Posterior cingulate gyrus (tissue), 11 donors: ENCODE data around the gene ADRA2A.

ENCODE experiments used
- DNase-seq, 10 donors: peaks; one replicate each; pipeline versions ENCODE4 v3.0.0 to v3.0.0-alpha.2; 2020 to 2021; ENCODE audit warnings: mixed read lengths in 3 of 10
- intact Hi-C: fragments of 100-400 bp; cut with DNase I; formaldehyde crosslinking; loops from one replicate; pipeline ENCODE4 v1.15.1; 2023

ADRA2A gene

GRCh38 chr10:111107846-111108245 lies 31.0 kb downstream of the ADRA2A start:
- DNase-seq: no peak
- intact Hi-C loops: no loop called here

DNA sequence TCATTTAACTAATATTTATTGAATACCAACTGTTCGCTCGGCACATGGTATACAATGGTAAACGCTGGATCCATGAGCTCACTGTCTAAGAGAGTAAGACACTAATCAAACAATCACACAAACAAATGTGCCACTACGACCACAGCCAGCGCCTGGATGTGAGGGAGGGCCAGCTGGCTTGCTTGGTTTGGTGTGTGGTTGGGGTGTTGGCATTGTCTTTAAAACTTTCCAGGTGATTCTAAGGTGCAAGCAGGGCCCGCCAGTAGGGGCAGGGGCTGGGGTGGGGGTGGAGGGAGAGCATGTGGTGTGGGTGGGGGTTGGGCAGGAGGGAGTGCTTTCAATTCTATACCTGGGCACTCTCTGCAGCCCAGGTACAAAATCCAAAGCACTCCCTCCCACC lies 31.6 kb downstream of the ADRA2A start:
- intact Hi-C loops: no loop called here
- DNase-seq: no peak

GRCh38 chr10:111109501-111110242 lies 32.8 kb downstream of the ADRA2A start:
- DNase-seq: no peak
- intact Hi-C loops: no loop called here

- intact Hi-C loops: no loop called here
- no peak for DNase-seq
Observed at GRCh38 chr10:111110771-111111170, 33.9 kb downstream of the ADRA2A start.

- DNase-seq: no peak
- intact Hi-C loops: no loop called here
Observed at GRCh38 chr10:111112333-111112732, 35.5 kb downstream of the ADRA2A start.

GRCh38 chr10:111113238-111113960 lies 36.6 kb downstream of the ADRA2A start:
- DNase-seq: no peak
- intact Hi-C loops: no loop called here

GRCh38 chr10:111113961-111114757 lies 37.3 kb downstream of the ADRA2A start:
- peak in 3 of 10 donors; percentile 20 to 35 (median 26) for DNase-seq
- intact Hi-C loops: no loop called here

GRCh38 chr10:111114758-111115500 lies 38.1 kb downstream of the ADRA2A start:
- intact Hi-C loops: no loop called here
- no peak for DNase-seq

DNA sequence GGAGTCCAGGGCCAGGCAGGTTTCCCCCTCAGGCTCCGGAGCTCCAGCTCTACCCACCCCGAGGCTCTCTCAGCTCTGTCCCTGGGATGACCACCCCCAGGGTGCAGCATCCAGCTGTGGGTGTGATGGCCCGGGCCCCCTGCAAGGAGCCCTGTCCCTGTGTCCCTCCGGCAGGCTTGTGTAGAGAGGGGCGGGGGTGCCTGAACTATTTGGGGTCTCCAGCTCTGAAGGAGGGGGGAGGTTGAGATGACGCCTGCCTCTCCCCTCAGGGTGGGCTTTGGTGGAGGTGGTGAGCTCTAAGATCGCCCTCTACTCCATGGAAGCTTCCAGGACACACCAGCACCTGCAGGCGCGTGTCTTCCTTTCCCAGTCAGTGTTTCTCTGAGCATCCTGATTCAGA lies 39.4 kb downstream of the ADRA2A start:
- no peak for DNase-seq
- intact Hi-C loops: no loop called here

DNA sequence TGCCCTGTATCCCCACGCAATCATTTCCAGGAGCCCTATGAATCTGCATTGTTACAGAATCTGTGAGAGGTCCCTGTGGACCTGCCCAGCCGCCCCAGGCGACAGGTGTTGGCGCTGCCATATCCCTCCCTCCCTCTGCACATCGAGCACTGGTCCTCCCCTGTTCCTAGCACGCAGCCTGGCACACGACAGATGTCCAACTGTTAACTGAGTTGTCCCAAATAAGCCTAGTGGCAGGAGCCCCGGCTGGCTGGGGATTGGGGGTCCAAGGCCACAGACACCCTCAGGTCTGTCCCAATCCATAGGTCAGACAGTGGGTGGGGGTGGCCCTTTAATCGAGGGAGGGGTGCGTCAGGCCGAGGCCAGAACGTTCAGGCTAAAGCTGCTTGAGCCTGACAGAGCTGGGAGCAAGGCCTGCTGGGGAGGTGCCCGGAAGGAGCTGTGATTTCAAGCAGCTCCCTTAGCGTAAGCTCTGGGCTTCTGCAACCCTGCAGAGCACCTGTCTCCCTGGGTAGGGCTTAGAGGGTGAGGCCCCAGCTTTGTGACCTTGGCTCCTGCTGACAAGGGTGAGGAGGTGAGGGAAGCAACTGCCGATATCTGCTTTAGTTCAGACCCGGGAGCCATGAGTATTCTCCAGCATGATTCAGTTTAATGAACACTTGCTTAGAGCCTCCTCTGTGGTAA lies 40.1 kb downstream of the ADRA2A start:
- intact Hi-C loops: no loop called here
- DNase-seq: no peak

DNA sequence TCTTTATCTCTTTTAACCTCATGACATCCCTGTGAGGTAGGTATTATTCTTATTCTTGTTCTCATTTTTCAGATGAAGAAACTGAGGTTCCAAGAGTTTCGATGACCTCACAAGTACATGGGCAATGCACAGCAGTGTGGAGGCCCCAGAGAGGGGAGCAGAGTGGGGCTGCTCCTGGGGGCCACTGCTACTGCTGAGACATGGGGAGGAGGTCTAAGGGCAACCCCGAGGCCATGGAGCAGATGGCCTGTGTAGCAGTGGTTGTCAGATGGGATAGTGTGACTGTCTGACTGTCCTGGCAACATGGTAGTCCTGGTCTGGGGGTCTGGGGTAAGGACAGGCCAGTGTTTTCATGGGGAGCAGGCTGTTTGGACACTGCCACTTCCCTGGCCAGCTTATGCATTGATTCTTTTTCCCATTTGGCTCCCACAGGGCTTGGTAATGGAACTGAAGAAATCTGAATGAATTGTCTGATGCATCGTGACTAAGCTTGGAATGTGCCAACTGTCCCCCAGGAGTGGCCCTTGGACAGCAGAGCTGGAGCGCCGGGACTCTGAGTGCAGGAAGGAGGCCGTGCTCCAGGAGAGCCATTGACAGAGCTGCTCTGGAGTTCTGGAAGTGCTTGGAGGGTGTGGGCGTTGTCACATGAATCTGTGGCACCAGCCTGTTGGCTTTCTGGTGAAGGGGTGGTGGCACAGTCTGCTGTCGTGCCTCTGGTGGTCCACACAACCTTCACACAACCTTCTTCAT lies 40.9 kb downstream of the ADRA2A start:
- no peak for DNase-seq
- intact Hi-C loops: no loop called here

- no peak for DNase-seq
- intact Hi-C loops: no loop called here
Observed at GRCh38 chr10:111118758-111119157, 41.9 kb downstream of the ADRA2A start.

DNA sequence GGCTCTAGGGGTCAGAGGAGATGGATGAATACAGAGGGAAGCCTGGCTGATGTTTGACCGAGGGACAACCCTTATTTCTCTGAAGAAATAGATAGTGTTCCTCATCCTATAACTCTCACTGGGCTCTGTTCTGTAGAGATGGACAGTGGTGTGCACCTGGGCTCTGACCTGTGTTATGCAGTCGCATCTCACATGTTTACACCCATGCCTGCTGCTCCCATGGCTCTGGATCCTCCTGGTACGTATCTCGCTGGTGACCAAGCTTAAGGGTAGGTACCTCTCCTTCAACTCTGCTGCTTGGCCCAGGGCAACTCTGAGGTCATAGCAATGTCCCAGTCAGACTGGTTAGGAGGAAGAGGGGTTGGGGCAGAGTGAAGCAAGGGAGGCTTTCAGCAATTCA lies 42.8 kb downstream of the ADRA2A start:
- DNase-seq: no peak
- intact Hi-C loops: no loop called here

GRCh38 chr10:111122127-111122526 lies 45.3 kb downstream of the ADRA2A start:
- intact Hi-C loops: no loop called here
- no peak for DNase-seq

DNA sequence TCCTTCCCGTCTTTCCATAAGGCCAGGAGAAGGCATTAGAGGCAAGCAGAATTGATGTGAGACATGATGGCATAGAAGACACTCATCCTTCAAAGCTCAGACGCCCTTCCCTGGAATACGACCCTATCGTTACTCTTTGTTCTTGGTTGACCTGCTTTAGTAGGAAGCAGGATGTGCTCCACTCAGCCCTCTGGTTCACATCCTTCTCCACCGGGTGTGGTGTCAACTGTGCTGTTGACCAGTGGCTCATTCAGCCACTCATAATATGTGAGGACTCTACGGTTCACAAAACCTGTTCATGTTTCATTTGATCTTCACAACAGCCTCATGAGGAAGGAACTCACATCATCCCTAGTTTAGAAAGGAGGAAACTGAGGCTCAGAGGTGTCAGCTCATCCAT lies 47.1 kb downstream of the ADRA2A start:
- DNase-seq: no peak
- intact Hi-C loops: no loop called here

DNA sequence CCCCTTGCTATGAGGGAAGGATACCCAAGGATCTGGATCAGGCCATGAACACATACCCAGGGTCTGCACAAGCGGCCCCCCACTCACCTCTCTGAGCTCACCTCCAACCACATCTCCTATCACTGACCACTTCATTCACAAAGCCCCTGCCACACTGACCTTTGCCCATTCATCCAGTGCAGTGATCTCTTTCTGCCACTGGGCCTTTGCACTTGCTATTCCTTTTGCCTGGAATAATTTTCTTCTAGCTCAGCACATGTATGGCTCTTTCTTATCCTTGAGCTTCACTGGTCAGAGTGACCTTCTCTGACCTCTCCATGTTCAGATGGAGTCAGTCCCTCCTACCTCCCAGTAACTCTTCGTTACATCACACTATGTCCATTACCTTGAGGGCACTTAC lies 48.3 kb downstream of the ADRA2A start:
- intact Hi-C loops: no loop called here
- DNase-seq: no peak

GRCh38 chr10:111126077-111126476 lies 49.2 kb downstream of the ADRA2A start:
- intact Hi-C loops: no loop called here
- DNase-seq: no peak

GRCh38 chr10:111127081-111127848 lies 50.4 kb downstream of the ADRA2A start:
- DNase-seq: no peak
- intact Hi-C loops: no loop called here
